HG03139 (cell line): ENCODE results near the gene RHBDL1.

Experiments
- ATAC-seq: cut with Tn5 transposase; IDR thresholded peaks from one replicate; pipeline ENCODE4 v1.9.1; 2021; ENCODE audit not compliant: unreplicated experiment

Gene RHBDL1

DNA sequence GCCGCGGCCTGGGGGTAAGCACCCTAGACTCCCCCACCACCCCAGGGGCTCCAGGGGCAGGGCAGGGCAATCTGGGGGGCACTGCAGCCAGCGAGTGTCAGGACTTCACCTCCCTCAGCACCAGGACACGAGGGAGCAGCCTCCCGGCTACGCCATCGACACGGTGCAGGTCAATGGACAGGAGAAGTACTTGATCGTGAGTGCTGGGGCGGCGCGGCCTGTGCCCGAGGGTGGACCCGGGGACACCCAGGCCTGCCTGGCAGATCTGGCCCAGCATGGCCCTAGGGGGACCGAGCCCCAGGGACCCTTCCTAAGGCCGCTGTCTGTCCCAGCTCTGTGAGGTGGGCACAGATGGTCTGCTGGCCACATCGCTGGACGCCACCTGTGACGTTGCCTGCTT, 3.1 kb upstream of the RHBDL1 start:
- ATAC-seq = no peak

DNA sequence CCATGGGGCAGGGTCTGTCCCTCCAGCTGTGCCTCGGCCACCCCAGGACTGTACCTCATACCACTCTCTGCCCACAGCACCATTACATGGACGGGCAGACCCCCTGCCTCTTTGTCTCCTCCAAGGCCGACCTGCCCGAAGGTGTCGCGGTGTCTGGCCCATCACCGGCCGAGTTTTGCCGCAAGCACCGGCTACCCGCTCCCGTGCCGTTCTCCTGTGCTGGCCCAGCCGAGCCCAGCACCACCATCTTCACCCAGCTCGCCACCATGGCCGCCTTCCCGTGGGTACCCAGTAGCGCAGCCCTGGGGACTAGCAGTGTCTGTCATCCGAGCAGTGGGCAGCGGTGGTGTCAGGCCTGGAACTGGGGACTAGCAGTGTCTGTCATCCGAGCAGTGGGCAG, 2.6 kb upstream of the RHBDL1 start:
- ATAC-seq = no peak

DNA sequence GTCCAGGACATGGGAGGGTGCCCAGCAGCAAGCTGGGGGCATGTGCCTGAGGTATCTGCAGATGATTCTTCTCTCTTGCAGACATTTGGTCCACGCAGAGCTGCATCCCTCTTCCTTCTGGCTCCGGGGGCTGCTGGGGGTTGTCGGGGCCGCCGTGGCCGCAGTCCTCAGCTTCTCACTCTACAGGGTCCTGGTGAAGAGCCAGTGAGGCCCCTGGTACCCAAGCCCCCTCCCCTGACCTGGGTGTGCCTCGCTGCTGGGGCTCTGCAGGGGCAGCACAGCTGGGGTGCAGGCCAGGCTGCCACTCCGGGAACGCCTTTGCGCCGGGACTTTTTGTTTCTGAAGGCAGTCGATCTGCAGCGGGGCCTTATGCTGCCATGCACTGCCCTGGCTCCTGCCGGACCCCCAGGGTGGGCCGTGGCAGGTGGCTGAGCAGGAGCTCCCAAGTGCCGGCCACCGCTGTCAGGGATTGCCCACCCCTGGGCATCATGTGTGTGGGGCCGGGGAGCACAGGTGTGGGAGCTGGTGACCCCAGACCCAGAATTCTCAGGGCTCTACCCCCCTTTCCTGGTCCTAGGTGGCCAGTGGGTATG, 2.0 kb upstream of the RHBDL1 start:
- ATAC-seq = no peak

DNA sequence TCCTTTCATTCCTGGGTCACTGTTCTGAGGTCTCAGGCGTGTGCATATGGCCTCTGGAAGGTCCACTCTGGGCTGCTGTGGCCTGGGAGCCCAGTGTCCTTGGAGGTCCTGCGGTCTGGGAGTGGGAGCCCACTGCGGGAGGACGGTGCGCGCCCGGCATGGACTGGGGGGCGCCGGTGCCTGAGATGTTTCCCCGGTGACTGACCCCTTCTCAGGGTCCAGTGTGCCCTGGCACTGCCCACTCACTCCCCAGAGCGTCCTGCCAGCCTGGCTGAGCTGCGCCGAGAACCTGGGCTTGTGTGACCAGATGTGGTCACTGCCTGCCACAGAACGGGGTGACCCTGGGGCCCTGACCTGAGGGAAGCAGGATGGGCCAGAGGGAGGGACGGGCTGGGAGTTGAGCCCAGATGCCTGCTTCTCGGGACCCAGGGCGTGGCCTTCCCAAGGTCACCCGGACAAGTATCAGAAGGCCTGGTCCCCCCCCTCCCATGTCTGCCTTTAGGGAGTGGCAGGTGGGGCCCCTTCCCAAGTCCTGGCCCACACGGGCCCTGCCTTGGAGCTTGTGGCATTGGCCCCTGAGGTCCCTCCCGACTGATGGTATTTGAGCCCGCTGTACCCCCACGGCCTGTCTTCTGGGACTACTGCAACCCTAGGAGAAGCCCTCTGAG, 1.1 kb upstream of the RHBDL1 start:
- no peak for ATAC-seq

DNA sequence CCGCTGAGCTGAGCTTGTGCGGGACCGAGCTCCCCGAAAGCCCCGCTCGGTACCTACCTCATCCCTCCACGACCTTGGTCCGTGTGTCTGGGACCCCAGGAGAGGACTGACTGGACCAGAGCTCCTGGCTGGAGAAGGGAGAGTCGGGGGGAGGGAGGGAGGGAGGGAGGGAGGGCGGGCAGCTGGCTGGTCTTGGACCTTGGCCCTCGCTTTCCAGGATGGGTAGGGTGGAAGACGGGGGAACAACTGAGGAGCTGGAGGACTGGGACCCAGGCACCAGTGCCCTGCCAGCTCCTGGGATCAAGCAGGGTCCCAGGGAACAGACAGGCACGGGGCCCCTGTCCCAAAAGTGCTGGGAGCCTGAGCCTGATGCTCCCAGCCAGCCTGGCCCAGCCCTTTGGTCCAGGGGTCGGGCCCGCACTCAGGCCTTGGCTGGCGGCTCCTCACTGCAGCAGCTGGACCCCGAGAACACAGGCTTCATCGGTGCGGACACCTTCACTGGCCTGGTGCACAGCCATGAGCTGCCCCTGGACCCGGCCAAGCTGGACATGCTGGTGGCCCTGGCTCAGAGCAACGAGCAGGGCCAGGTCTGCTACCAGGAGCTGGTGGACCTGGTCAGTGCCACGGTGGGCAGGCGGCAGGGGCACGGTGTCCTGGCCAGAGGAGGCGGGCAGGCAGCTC, 553 bp downstream of the RHBDL1 start:
- no peak for ATAC-seq

DNA sequence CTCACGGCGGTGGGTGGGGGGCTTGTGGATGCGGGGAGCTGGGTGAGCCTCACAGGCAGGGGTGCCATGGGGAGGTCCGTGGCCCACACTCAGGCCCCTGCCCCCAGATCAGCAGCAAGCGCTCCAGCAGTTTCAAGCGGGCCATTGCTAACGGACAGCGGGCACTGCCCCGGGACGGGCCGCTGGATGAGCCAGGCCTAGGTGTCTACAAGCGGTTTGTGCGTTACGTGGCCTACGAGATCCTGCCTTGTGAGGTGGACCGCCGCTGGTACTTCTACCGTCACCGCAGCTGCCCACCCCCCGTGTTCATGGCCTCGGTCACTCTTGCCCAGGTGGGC, 1.1 kb downstream of the RHBDL1 start:
- no peak for ATAC-seq

DNA sequence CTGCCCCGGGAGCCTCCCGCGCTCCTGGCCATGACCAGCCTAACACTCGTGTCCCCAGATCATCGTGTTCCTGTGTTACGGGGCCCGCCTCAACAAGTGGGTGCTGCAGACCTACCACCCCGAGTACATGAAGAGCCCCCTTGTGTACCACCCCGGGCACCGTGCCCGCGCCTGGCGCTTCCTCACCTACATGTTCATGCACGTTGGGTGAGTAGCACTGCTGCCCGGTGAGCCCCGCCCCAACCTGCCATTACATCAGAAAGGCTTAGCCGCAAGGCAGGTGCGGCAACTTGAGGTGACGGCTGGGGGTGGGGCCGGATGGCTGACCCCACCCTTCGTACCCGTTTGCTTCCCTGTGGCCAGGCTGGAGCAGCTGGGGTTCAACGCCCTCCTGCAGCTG, 1.4 kb downstream of the RHBDL1 start:
- no peak for ATAC-seq

DNA sequence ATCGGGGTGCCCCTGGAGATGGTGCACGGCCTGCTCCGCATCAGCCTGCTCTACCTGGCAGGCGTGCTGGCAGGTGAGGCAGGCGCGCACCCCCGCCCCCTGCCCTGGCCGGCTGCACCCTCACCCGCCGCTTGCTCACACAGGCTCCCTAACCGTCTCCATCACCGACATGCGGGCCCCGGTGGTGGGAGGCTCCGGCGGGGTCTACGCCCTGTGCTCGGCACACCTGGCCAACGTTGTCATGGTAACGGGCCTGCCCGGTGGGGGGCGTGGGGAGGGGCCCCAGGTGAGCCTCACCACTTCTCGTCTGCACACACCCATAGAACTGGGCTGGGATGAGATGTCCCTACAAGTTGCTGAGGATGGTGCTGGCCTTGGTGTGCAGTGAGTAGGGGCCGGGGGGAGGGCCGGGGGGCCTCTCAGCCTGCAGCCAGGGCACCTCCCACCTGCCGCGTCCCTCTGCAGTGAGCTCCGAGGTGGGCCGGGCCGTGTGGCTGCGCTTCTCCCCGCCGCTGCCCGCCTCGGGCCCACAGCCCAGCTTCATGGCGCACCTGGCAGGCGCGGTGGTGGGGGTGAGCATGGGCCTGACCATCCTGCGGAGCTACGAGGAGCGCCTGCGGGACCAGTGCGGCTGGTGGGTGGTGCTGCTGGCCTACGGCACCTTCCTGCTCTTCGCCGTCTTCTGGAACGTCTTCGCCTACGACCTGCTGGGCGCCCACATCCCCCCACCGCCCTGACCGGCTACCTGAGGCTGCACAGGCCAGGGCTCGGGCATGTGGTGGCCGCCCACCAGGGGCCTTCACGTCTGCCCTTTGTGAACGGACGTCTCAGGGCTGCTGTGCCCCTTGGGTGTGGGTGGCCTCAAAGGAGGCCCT, 2.1 kb downstream of the RHBDL1 start:
- ATAC-seq = no peak

DNA sequence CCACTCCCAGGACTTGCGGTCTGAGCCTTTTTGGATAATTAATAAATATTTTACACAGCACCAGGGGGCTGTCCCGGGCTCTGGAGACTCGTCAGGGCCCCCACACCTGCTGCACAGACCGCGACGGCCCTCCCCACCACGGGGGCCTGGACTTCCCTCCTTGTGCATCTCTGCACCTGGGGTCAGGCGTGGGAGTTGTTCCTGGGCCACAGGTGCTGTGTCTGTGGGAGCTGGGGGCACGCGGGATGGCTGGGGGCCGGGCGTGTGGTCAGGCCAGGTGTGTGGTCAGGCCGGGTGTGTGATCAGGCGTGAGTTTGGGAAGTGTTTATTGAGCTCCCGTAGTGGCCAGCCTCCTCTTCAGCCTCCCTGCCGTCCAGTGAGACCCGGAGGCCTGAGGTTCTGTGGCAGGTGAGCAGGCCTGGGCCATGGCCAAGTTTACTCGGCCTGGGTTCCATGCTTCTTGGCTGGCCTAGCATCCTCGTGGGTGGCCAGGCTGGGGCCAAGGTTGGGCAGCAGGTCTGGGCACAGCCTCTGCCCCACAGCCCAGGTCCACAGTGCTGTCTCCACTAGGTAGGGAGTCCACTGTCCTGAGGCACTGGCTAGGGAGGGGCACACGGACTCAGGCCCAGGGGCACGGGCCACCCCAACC, 2.9 kb downstream of the RHBDL1 start:
- ATAC-seq = no peak

DNA sequence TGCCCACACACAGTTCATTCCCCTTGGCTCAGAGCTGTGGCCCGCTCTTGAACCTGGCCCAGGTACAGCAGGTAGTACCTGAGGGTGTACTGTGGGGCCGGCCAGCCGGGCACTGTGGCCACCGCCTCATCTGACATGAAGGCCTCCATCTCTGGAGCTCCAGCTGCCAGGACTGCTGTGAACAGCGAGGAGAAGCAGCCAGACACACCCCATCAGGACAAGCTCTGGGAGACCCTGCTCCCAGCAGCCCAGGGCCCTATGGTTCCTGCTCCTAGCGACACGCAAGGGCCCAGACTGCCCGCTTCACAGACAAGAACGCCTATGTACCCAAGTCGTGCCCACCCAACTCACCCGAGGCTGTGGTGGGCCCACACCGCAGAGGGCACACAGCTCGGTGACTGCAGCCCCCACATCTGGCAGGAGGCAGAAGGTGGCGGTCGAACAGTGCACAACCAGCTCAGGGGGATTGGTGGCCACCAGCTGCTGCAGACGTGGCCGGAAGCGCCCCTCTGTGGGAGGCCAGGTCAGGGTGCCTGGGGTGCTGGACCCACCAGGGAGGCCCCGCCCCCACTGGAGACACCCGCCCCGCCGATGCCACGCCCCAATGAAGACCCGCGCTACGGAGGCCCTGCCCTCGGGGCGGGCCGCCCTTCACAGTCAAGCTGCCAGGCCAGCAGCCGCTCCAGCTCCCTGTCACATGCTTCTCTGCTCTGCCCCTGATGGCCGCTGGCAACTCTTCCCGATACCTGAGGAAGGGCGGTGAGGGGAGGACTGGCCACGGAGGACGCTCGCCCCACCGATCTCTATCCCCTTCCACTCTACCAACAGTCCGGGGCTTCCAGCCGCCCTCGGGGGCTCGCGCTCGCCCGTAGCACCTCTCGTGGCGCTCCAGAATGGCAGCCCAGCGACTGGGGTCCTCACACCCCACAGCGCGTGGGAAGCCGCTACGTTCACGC, 3.7 kb downstream of the RHBDL1 start:
- ATAC-seq = no peak

DNA sequence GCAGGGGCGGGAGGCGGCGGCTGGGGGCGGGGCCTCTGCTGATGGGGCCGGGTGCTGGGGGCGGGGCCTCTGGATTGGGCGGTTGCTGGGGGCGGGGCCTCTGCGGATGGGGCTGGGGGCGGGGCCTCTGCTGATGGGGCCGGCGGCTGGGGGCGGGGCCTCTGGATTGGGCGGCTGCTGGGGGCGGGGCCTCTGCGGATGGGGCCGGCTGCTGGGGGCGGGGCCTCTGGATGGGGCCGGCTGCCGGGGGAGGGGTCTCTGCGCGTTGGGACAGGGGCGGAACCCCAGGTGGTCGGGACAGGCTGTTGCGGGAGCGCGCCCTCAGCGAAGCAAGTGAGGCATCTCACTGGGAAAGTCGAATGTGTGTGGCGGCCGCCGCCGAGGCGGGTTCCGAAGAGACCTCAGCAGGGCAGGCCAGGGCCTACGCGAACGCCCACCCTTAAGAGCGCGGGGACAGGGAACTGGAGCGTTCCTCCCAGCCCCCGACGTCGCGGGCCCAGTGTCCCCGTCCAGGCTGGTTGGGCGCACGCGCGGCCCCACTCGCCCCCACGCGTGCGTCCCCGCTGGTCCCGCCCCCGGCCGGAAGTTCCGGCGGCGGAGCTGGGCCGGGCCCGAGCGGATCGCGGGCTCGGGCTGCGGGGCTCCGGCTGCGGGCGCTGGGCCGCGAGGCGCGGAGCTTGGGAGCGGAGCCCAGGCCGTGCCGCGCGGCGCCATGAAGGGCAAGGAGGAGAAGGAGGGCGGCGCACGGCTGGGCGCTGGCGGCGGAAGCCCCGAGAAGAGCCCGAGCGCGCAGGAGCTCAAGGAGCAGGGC, 4.5 kb downstream of the RHBDL1 start, which contains the start of gene STUB1:
Gene STUB1, plus strand, starts transcription at position 597 of the 811 bp plus-strand sequence. Its CDS starts 116 bp downstream, at position 713.
- no peak for ATAC-seq

DNA sequence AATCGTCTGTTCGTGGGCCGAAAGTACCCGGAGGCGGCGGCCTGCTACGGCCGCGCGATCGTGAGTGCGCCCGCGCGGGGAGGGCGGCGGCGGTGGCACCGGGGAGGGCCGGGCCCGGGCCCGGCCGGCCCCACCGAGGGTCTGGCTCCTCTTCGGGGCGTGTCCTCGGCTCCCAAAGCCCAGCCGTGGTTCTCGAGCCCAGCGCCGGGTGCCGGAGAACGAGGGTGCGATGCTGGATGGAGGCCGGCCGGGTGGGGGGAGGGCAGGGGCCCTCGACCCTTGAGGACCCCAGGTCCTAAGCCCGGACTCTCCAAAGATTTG, 5.1 kb downstream of the RHBDL1 start:
- ATAC-seq = no peak

DNA sequence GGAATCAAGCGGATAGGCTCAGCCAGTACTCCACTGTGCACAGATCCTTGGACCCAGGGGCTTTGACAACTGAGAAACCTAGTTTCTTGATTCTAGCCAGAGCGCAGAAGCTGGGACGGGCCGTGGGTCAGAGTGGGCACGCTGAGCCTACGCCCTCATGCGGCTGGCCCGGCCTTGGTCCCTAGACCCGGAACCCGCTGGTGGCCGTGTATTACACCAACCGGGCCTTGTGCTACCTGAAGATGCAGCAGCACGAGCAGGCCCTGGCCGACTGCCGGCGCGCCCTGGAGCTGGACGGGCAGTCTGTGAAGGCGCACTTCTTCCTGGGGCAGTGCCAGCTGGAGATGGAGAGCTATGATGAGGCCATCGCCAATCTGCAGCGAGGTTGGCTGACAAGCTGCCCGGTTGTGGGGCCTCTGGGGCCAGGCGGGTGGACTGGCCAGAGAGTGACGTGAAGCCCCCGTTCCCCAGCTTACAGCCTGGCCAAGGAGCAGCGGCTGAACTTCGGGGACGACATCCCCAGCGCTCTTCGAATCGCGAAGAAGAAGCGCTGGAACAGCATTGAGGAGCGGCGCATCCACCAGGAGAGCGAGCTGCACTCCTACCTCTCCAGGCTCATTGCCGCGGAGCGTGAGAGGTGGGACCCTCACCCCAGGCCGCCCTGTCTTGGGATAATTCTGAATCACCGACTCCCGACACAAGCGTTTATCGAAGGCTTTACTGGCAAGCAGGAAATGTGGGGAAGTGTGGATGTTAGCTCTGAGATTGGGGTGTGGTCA, 5.7 kb downstream of the RHBDL1 start:
- no peak for ATAC-seq

DNA sequence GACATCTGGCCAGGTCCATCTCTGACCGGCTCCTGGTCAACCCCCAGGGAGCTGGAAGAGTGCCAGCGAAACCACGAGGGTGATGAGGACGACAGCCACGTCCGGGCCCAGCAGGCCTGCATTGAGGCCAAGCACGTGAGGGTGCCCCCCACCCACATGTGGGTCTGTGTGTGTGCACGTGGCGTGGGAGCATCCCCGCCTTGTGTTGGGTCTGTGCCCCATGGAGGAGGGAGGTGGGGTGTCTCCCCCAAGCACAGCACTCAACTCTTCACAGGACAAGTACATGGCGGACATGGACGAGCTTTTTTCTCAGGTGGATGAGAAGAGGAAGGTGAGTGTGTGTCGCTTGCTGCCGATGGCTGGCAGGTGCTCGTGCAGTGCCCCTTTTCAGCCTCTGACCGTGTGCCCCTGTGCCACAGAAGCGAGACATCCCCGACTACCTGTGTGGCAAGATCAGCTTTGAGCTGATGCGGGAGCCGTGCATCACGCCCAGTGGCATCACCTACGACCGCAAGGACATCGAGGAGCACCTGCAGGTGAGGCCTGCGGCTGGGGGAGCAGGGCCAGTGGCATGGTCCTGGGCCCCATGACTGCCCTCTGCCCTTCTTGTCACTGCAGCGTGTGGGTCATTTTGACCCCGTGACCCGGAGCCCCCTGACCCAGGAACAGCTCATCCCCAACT, 6.4 kb downstream of the RHBDL1 start:
- no peak for ATAC-seq

DNA sequence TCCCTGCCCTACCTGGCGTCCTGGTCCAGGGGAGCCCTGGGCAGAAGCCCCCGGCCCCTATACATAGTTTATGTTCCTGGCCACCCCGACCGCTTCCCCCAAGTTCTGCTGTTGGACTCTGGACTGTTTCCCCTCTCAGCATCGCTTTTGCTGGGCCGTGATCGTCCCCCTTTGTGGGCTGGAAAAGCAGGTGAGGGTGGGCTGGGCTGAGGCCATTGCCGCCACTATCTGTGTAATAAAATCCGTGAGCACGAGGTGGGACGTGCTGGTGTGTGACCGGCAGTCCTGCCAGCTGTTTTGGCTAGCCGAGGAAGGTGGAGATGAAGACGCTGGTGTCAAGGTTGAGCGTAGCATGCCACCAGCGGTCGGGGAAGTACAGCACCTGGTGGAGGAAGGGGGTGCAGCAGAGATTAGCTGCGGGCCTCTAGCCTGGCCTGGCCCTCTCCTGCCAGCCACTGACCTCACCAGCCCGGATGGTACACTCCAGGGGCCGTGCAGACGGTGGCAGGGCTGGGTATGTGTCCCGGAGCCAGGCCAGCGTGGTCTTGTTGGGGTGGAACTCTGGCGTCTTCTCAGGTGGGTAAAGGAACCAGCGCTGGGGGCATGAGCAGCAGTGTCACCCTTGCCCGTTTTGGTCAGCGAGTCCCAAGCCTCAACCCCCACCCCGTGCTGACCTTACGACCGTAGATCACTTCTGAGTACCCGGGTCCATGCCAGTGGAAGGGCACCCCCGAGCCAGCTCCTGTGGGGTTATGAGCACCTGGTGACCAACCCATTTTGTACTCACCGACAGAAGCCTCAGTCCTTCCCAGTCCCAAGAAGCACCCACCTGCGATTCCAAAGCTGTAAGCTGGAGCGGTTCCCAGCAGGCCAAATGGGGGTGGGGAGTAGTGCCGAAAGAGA, 7.3 kb downstream of the RHBDL1 start:
- no peak for ATAC-seq

DNA sequence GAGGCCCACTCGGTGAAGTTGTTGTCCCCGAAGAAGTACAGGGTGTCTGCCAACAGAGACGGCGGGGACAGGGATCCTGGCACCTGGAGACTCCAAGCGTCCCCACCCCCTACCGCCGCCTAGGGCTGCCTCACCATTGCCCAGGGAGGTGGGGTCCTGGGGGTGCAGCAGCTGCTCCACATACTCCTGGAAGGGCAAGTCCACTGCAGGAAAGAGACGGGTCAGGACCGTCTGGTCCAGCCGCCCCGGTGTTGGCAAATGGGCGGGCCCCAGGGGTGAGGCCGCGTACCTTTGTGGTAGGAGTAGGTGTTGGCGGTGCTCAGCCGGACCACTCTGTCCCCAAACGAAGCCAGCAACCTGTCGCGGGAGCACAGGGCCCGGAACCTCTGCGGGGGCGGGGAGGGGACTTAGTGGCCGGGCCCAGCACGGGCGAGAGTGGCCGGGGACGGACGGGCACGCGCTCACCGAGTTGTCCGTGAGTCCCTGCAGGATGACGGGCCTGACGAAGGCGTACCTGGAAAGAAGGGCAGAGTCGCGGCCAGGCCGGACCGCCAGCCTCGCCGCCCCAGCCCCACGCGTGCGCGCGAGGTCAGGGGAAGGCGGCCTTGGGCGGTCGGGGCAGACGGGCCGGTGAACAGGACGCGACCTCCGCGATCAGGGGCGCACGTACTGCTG, 8.1 kb downstream of the RHBDL1 start:
- ATAC-seq = no peak
